Neuronal stem cell (in vitro differentiated cells): ENCODE data around the gene MYO9B.

ENCODE experiments used
- DNase-seq: peaks from one replicate; pipeline ENCODE4 v3.0.0-alpha.2; 2013; ENCODE audit warnings: low spot score
- H2AFZ ChIP-seq: one replicate; pipeline ENCODE4 v1.6.1; 2013; ENCODE audit warnings: mild to moderate bottlenecking, low read length, inconsistent platforms
- H2AK5ac ChIP-seq: 2 replicates; pipeline ENCODE4 v1.6.1; 2013; ENCODE audit warnings: low read depth, mild to moderate bottlenecking, inconsistent platforms, low read length, moderate library complexity, mixed read lengths
- H2BK120ac ChIP-seq: 2 replicates; pipeline ENCODE4 v1.6.1; 2013; ENCODE audit warnings: low read depth, mild to moderate bottlenecking, inconsistent platforms, low read length, moderate library complexity, mixed read lengths
- H2BK12ac ChIP-seq: one replicate; pipeline ENCODE4 v1.6.1; 2013; ENCODE audit warnings: low read length, inconsistent platforms
- H2BK15ac ChIP-seq: 2 replicates; pipeline ENCODE4 v1.6.1; 2013; ENCODE audit warnings: mild to moderate bottlenecking, low read length, inconsistent platforms, mixed read lengths
- H2BK5ac ChIP-seq: one replicate; pipeline ENCODE4 v1.6.1; 2013; ENCODE audit warnings: inconsistent platforms, mild to moderate bottlenecking, low read length, moderate library complexity
- H3K14ac ChIP-seq: one replicate; pipeline ENCODE4 v1.6.1; 2013; ENCODE audit warnings: low read length, inconsistent platforms
- H3K18ac ChIP-seq: 2 replicates; pipeline ENCODE4 v1.6.1; 2013; ENCODE audit warnings: low read length, inconsistent platforms
- H3K23ac ChIP-seq: 2 replicates; pipeline ENCODE4 v1.6.1; 2013; ENCODE audit warnings: low read depth, mild to moderate bottlenecking, mixed read lengths, low read length, inconsistent platforms; ENCODE audit not compliant: poor library complexity
- H3K27ac ChIP-seq: replicated peaks from 3 replicates; pipeline ENCODE4 v1.5.1; 2013; ENCODE audit warnings: low read length, inconsistent platforms
- H3K27me3 ChIP-seq, 3 experiments: 2 replicates each; pipeline ENCODE4 v1.6.1; 2013; ENCODE audit warnings: low read length in 3 of 3, mild to moderate bottlenecking in 2 of 3, inconsistent platforms in 1 of 3, low read depth in 1 of 3, mixed read lengths in 1 of 3, moderate library complexity in 1 of 3; ENCODE audit not compliant: control insufficient read depth in 3 of 3, insufficient read depth in 3 of 3
- H3K36me3 ChIP-seq, 2 donors: replicated peaks in 1 of 2; 2 replicates each; pipeline ENCODE4 v1.6.1; 2013; ENCODE audit warnings: low read length in 2 of 2; ENCODE audit not compliant: control insufficient read depth in 2 of 2, insufficient read depth in 2 of 2
- H3K4ac ChIP-seq: 2 replicates; pipeline ENCODE4 v1.6.1; 2013; ENCODE audit warnings: inconsistent platforms, mild to moderate bottlenecking, low read length, moderate library complexity
- H3K4me1 ChIP-seq, 2 donors: 1 replicate in 1 of 2; 2 replicates in 1 of 2; pipeline ENCODE4 v1.6.1; 2013; ENCODE audit warnings: low read length in 2 of 2, low read depth in 1 of 2; ENCODE audit not compliant: control insufficient read depth in 2 of 2, insufficient read depth in 1 of 2
- H3K4me2 ChIP-seq: one replicate; pipeline ENCODE4 v1.6.1; 2013; ENCODE audit warnings: mild to moderate bottlenecking, low read length, inconsistent platforms; ENCODE audit not compliant: insufficient read depth, poor library complexity, severe bottlenecking
- H3K4me3 ChIP-seq, 2 donors: 2 replicates each; pipeline ENCODE4 v1.5.1; 2013; ENCODE audit warnings: low read length in 2 of 2, mild to moderate bottlenecking in 2 of 2, inconsistent platforms in 1 of 2, moderate library complexity in 1 of 2
- H3K79me1 ChIP-seq: one replicate; pipeline ENCODE4 v1.6.1; 2013; ENCODE audit warnings: low read depth, mild to moderate bottlenecking, inconsistent platforms, low read length, moderate library complexity
- H3K9ac ChIP-seq: one replicate; pipeline ENCODE4 v1.6.1; 2013; ENCODE audit warnings: mild to moderate bottlenecking, low read depth, low read length, inconsistent platforms; ENCODE audit not compliant: poor library complexity
- H3K9me3 ChIP-seq, 2 donors: replicated peaks in 1 of 2; 2 replicates each; pipeline versions ENCODE3 to v1.6.1; 2013; ENCODE audit warnings: low read length in 2 of 2, mild to moderate bottlenecking in 2 of 2, inconsistent platforms in 1 of 2, low read depth in 1 of 2, mixed read lengths in 1 of 2, moderate library complexity in 1 of 2; ENCODE audit not compliant: control insufficient read depth in 2 of 2, insufficient read depth in 1 of 2
- H4K8ac ChIP-seq: one replicate; pipeline ENCODE4 v1.6.1; 2013; ENCODE audit warnings: low read depth, mild to moderate bottlenecking, inconsistent platforms, low read length, moderate library complexity
- H4K91ac ChIP-seq: one replicate; pipeline ENCODE4 v1.6.1; 2013; ENCODE audit warnings: low read length, low read depth, mild to moderate bottlenecking, inconsistent platforms; ENCODE audit not compliant: poor library complexity
- WGBS, 2 donors: extraction: QIAGEN DNeasy Blood & Tissue Kit; methylation state at CpG; one replicate each; pipeline ENCODE4 v1.1.7; 2013; ENCODE audit warnings: missing lambda C conversion rate in 2 of 2, mixed read lengths in 1 of 2; ENCODE audit not compliant: insufficient read length in 2 of 2, insufficient replicate concordance in 1 of 2; ENCODE audit errors: extremely low coverage in 2 of 2; 5-methylcytosine and 5-hydroxymethylcytosine counted together

MYO9B gene

GRCh38 chr19:17209126-17210036 lies 133.8 kb downstream of the MYO9B start:
- H4K91ac ChIP-seq, result no peak overlapping the region
- H3K79me1 ChIP-seq, result peaks cover 2% of the 10 kb centered on the region
- peak overlapping the region; percentile 73 for H3K23ac ChIP-seq
- DNase-seq, result peak; percentile 48
- peaks cover 24 to 83% of the 10 kb centered on the region in 2 donors for H3K36me3 ChIP-seq
- peak overlapping the region; percentile 85 for H3K14ac ChIP-seq
- no peak overlapping the region for H2BK15ac ChIP-seq
- no peak overlapping the region for H4K8ac ChIP-seq
- H2BK5ac ChIP-seq, result peak overlapping the region; percentile 82
- peak overlapping the region; percentile 22 for H3K18ac ChIP-seq
- no peak overlapping the region for H3K4me3 ChIP-seq
- no peaks in the 10 kb centered on the region for H3K27me3 ChIP-seq
- H3K4ac ChIP-seq, result no peak overlapping the region
- H3K4me2 ChIP-seq, result no peak overlapping the region
- no peak overlapping the region for H3K27ac ChIP-seq
- H2AFZ ChIP-seq, result no peak overlapping the region
- peak overlapping the region; percentile 74 for H3K9ac ChIP-seq
- no CpG with 5 or more reads among the region's 28 CpGs for WGBS, 2 donors
- H3K9me3 ChIP-seq, result peaks cover 0 to 6% of the 10 kb centered on the region in 2 donors
- H2AK5ac ChIP-seq, result peak overlapping the region; percentile 68
- H2BK120ac ChIP-seq, result no peak overlapping the region
- H2BK12ac ChIP-seq, result peak overlapping the region; percentile 10
- H3K4me1 ChIP-seq, result peaks cover 0 to under 1% of the 10 kb centered on the region in 2 donors

- Histone ChIP-seq H3K14ac (no peak overlapping the region), H3K9me3 (peaks cover 0 to 6% of the 10 kb centered on the region in 2 donors), H3K27ac (no peak overlapping the region), H2BK5ac (no peak overlapping the region), H3K4ac (no peak overlapping the region), H2BK12ac (no peak overlapping the region), H3K9ac (no peak overlapping the region), H4K8ac (no peak overlapping the region), H2BK120ac (no peak overlapping the region), H2BK15ac (no peak overlapping the region), H3K4me3 (no peak overlapping the region), H2AK5ac (no peak overlapping the region), H3K4me2 (no peak overlapping the region), H2AFZ (no peak overlapping the region), H4K91ac (no peak overlapping the region), H3K23ac (no peak overlapping the region), H3K27me3 (no peaks in the 10 kb centered on the region), H3K4me1 (peaks cover 3 to 5% of the 10 kb centered on the region in 2 donors), H3K18ac (no peak overlapping the region), H3K79me1 (peaks cover 2% of the 10 kb centered on the region), H3K36me3 (peaks cover 24 to 79% of the 10 kb centered on the region in 2 donors)
- WGBS, 2 donors, result no CpG with 5 or more reads among the region's 14 CpGs
- no peak for DNase-seq
Observed at GRCh38 chr19:17210296-17210695, 134.7 kb downstream of the MYO9B start.

GRCh38 chr19:17211547-17212446 lies 136.2 kb downstream of the MYO9B start:
- peaks cover 5% of the 10 kb centered on the region for H3K79me1 ChIP-seq
- H3K9me3 ChIP-seq, result peaks cover 0 to 2% of the 10 kb centered on the region in 2 donors
- H2BK12ac ChIP-seq, result no peak overlapping the region
- H2BK120ac ChIP-seq, result no peak overlapping the region
- H3K4me1 ChIP-seq, result peaks cover 5 to 8% of the 10 kb centered on the region in 2 donors
- no peak overlapping the region for H2AFZ ChIP-seq
- H3K36me3 ChIP-seq, result peaks cover 23 to 71% of the 10 kb centered on the region in 2 donors
- H3K4me3 ChIP-seq, result no peak overlapping the region
- H3K9ac ChIP-seq, result no peak overlapping the region
- H4K91ac ChIP-seq, result no peak overlapping the region
- H3K18ac ChIP-seq, result no peak overlapping the region
- H3K23ac ChIP-seq, result no peak overlapping the region
- no peaks in the 10 kb centered on the region for H3K27me3 ChIP-seq
- no peak overlapping the region for H2BK15ac ChIP-seq
- no peak overlapping the region for H2BK5ac ChIP-seq
- no peak overlapping the region for H4K8ac ChIP-seq
- WGBS, 2 donors, result no CpG with 5 or more reads among the region's 58 CpGs
- no peak overlapping the region for H3K27ac ChIP-seq
- no peak overlapping the region for H3K4me2 ChIP-seq
- no peak for DNase-seq
- H3K4ac ChIP-seq, result no peak overlapping the region
- H3K14ac ChIP-seq, result no peak overlapping the region
- no peak overlapping the region for H2AK5ac ChIP-seq
